OCI-LY3 (cell line): ENCODE data around the gene CRACR2B.

ENCODE experiments used
- H2AFZ ChIP-seq: fragments of 200-600, 300-600 bp; shearing (Covaris generic); 2 replicates; pipeline ENCODE4 v1.6.0; 2014; ENCODE audit warnings: antibody characterized with exemption, low read depth, low read length
- H3K27ac ChIP-seq: fragments of 200-600, 300-600 bp; sonication (generic); 2 replicates; pipeline ENCODE4 v1.5.1; 2014; ENCODE audit warnings: mild to moderate bottlenecking, low read length, moderate library complexity, mixed read lengths
- H3K27me3 ChIP-seq: fragments of 200-600, 300-600 bp; sonication (generic); 2 replicates; pipeline ENCODE4 v1.6.1; 2014; ENCODE audit warnings: low read depth, low read length, mixed read lengths
- H3K36me3 ChIP-seq: fragments of 200-600, 300-600 bp; sonication (generic); replicated peaks from 2 replicates; pipeline ENCODE3; 2014; ENCODE audit warnings: low read depth, low read length, mixed read lengths
- H3K4me1 ChIP-seq: fragments of 300-600, 200-600 bp; sonication (generic); 2 replicates; pipeline ENCODE4 v1.6.1; 2014; ENCODE audit warnings: low read length, mixed read lengths
- H3K4me2 ChIP-seq: fragments of 200-600, 300-600 bp; sonication (generic); 2 replicates; pipeline ENCODE4 v1.6.1; 2014; ENCODE audit warnings: low read length, mixed read lengths
- H3K4me3 ChIP-seq: fragments of 300-600, 200-600 bp; sonication (generic); 2 replicates; pipeline ENCODE4 v1.5.1; 2014; ENCODE audit warnings: antibody characterized with exemption, mild to moderate bottlenecking, low read length, moderate library complexity
- H3K79me2 ChIP-seq: fragments of 300-600, 200-600 bp; shearing (Covaris generic); 2 replicates; pipeline ENCODE4 v1.6.1; 2014; ENCODE audit warnings: mild to moderate bottlenecking, low read length, mixed read lengths
- H3K9ac ChIP-seq: fragments of 300-600, 200-600 bp; shearing (Covaris generic); 2 replicates; pipeline ENCODE4 v1.6.0; 2014; ENCODE audit warnings: mild to moderate bottlenecking, low read length, moderate library complexity
- H3K9me3 ChIP-seq: fragments of 200-600, 300-600 bp; shearing (Covaris generic); 2 replicates; pipeline ENCODE4 v1.6.1; 2014; ENCODE audit warnings: low read length, mixed read lengths; ENCODE audit not compliant: insufficient read depth
- H4K20me1 ChIP-seq: fragments of 200-600, 300-600 bp; sonication (generic); 2 replicates; pipeline ENCODE4 v1.6.1; 2016; ENCODE audit warnings: low read length, mixed read lengths; ENCODE audit not compliant: insufficient read depth
- CTCF ChIP-seq: fragments of 200-600, 300-600 bp; sonication (generic); IDR thresholded peaks from 2 replicates; pipeline ENCODE4 v1.5.1; 2014; ENCODE audit warnings: antibody characterized with exemption, low read length, low read depth
- EZH2phosphoT487 ChIP-seq: fragments of 200-600 bp; shearing (Covaris generic); IDR thresholded peaks from 2 replicates; pipeline ENCODE4 v1.6.1; 2018; ENCODE audit warnings: antibody characterized with exemption, mixed run types, low read depth

CRACR2B gene

GRCh38 chr11:836700-837099 lies 9.0 kb downstream of the CRACR2B start:
- peaks cover 19% of the 10 kb centered on the region for H4K20me1 ChIP-seq
- H2AFZ ChIP-seq: no peak overlapping the region
- H3K9me3 ChIP-seq: no peaks in the 10 kb centered on the region
- H3K4me2 ChIP-seq: no peak overlapping the region
- no peak overlapping the region for H3K27ac ChIP-seq
- H3K4me3 ChIP-seq: no peak overlapping the region
- peaks cover 13% of the 10 kb centered on the region for H3K36me3 ChIP-seq
- H3K4me1 ChIP-seq: peaks cover 21% of the 10 kb centered on the region
- no peaks in the 10 kb centered on the region for H3K27me3 ChIP-seq
- no peak for TF ChIP-seq EZH2phosphoT487
- no peak for TF ChIP-seq CTCF
- no peak overlapping the region for H3K9ac ChIP-seq
- H3K79me2 ChIP-seq: peaks cover 27% of the 10 kb centered on the region

- Histone ChIP-seq H3K9me3 (no peaks in the 10 kb centered on the region), H3K9ac (no peak overlapping the region), H3K79me2 (peaks cover 33% of the 10 kb centered on the region), H2AFZ (no peak overlapping the region), H3K27me3 (no peaks in the 10 kb centered on the region), H3K36me3 (peaks cover 13% of the 10 kb centered on the region), H3K27ac (no peak overlapping the region), H3K4me3 (no peak overlapping the region), H3K4me1 (peaks cover 14% of the 10 kb centered on the region), H3K4me2 (no peak overlapping the region), H4K20me1 (peaks cover 19% of the 10 kb centered on the region)
- TF ChIP-seq CTCF: no peak
- TF ChIP-seq EZH2phosphoT487: no peak
Measured at GRCh38 chr11:837189-837989, 9.7 kb downstream of the CRACR2B start.

GRCh38 chr11:837990-838307 lies 10.2 kb downstream of the CRACR2B start:
- Histone ChIP-seq H4K20me1 (peaks cover 19% of the 10 kb centered on the region), H3K27me3 (no peaks in the 10 kb centered on the region), H3K4me2 (no peak overlapping the region), H3K36me3 (peaks cover 13% of the 10 kb centered on the region), H3K4me3 (no peak overlapping the region), H3K4me1 (peaks cover 14% of the 10 kb centered on the region), H3K79me2 (peaks cover 33% of the 10 kb centered on the region), H3K27ac (no peak overlapping the region), H3K9me3 (no peaks in the 10 kb centered on the region), H3K9ac (no peak overlapping the region), H2AFZ (no peak overlapping the region)
- no peak for TF ChIP-seq EZH2phosphoT487

DNA sequence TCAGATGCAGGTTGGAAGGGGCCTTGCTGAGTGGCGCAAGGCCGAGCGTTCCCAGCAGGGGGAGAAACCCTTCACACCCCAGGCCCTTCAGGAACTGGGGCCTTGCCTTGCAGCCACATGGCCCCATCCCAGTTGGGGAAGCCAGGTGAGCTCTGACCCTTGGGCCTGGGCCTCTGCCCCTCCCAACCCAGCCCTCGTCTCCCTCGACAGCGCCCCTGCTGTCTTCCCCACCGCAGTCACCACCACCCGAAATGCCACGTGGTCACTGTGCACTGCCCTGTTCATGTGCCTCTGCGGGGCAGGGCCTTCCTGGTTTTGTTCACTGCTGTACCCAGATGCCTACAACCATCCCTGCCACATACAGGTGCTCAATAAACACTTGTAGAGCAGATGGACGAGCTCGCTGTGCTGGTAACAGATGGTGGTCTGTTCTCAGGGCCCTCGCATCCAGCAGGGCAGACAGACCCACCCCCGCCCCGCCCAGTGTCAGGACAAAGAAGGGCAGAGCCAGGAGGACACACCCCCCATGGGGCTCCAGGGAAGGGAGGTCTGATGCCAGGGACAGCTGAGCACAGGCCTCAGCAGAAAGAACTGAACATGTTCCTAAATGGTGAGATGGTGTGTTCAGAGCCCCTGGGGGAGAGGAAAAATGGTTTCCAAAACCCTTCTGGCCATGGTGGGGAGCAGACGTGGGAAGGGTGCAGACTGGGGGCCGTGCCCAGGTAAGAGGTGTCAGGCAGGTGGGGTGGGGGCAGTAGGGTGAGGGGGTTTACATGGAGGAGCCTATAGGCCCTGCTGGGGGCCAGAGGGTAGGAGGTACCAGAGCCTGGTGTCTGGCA lies 10.9 kb downstream of the CRACR2B start:
- peaks cover 28% of the 10 kb centered on the region for H3K79me2 ChIP-seq

More for the DNA sequence above, 10.9 kb downstream of the CRACR2B start:
- Histone ChIP-seq H3K9me3 (no peaks in the 10 kb centered on the region), H4K20me1 (peaks cover 19% of the 10 kb centered on the region), H2AFZ (no peak overlapping the region), H3K27ac (no peak overlapping the region), H3K36me3 (peaks cover 13% of the 10 kb centered on the region), H3K27me3 (no peaks in the 10 kb centered on the region), H3K4me1 (peaks cover 14% of the 10 kb centered on the region), H3K4me2 (no peak overlapping the region), H3K4me3 (no peak overlapping the region), H3K9ac (no peak overlapping the region)
- TF ChIP-seq CTCF (no peak), EZH2phosphoT487 (no peak)
